Upper lobe of left lung (tissue), 6 donors: ENCODE measurements around the gene P4HA1. TPM values are rescaled to one million over a fixed set of nuclear protein-coding genes. Genes with fewer than 3 reads are reported as not detected.
A peak's percentile ranks its signal among the peaks of the same experiment; 100 is the strongest.

Experiments
- ATAC-seq, 2 donors: fragments of 200-7000 bp; cut with Tn5 transposase; one replicate each; pipeline ENCODE4 v1.9.1; 2022; ENCODE audit warnings: mild to moderate bottlenecking in 2 of 2, moderate library complexity in 2 of 2; ENCODE audit not compliant: low FRiP score in 2 of 2
- DNase-seq, 2 donors: peaks; one replicate each; pipeline ENCODE4 v3.0.0-alpha.2; 2019 to 2020
- H3K27ac ChIP-seq, 4 donors: fragments of 200-600 bp; sonication (generic); one replicate each; pipeline ENCODE4 v1.5.1; 2016 to 2019
- H3K27me3 ChIP-seq, 4 donors: fragments of 200-600 bp; sonication (generic); one replicate each; pipeline ENCODE4 v1.5.1; 2017 to 2019
- H3K36me3 ChIP-seq, 4 donors: fragments of 200-600 bp; sonication (generic); one replicate each; pipeline ENCODE4 v1.5.1; 2016 to 2019
- H3K4me1 ChIP-seq, 4 donors: fragments of 200-600 bp; sonication (generic); one replicate each; pipeline ENCODE4 v1.5.1; 2018 to 2019
- H3K4me3 ChIP-seq, 4 donors: fragments of 200-600 bp; sonication (generic); one replicate each; pipeline ENCODE4 v1.5.1; 2017 to 2019; ENCODE audit warnings: mild to moderate bottlenecking in 2 of 4, moderate library complexity in 1 of 4
- H3K9me3 ChIP-seq, 4 donors: fragments of 200-600 bp; sonication (generic); one replicate each; pipeline ENCODE4 v1.5.1; 2018 to 2019
- CTCF ChIP-seq, 6 experiments: fragments of 450-650 bp in 4 of 6; fragments of 200-600 bp in 2 of 6; sonication (generic) in 2 of 6; IDR thresholded peaks; one replicate each; pipeline ENCODE4 v1.5.1; 2016 to 2019; ENCODE audit warnings: antibody characterized with exemption in 6 of 6
- EP300 ChIP-seq, 4 donors: sonication (generic); formaldehyde crosslinking; IDR thresholded peaks; one replicate each; pipeline ENCODE4 v1.5.1; 2017; ENCODE audit warnings: antibody characterized with exemption in 4 of 4, control low read depth in 2 of 4
- POLR2A ChIP-seq, 4 donors: fragments of 450-650 bp; IDR thresholded peaks; one replicate each; pipeline ENCODE4 v1.5.1; 2016 to 2017; ENCODE audit warnings: antibody characterized with exemption in 4 of 4, mild to moderate bottlenecking in 2 of 4
- POLR2AphosphoS5 ChIP-seq, 2 donors: sonication (generic); formaldehyde crosslinking; IDR thresholded peaks; one replicate each; pipeline ENCODE4 v1.5.1; 2017; ENCODE audit warnings: antibody characterized with exemption in 2 of 2
- WGBS, 2 donors: methylation state at CpG; one replicate each; pipeline ENCODE4 v1.1.5; 2017 to 2018; 5-methylcytosine and 5-hydroxymethylcytosine counted together
- total RNA-seq, 6 donors: library from RNA; depleted of rRNA in 4 of 6; stranded (reverse); fragments of >200 nt in 4 of 6; gene quantifications; one replicate each; pipeline versions ENCODE4 v1.1.0 to v1.2.1, GENCODE V29; 2016 to 2021
- donor health status: DM: no; HTN: no; CAD: no; lungs with moderate emphysema.
- donor health status: DM: no; HTN: yes; CAD: no; lungs with severe emphysema.

The P4HA1 gene
- total RNA-seq, 6 donors from 2014 or later, result 13.4 to 50.0 (median 29.5) TPM

GRCh38 chr10:73054286-73054685 is 42.4 kb downstream of the P4HA1 start:
- WGBS, 2 donors, result 80 to 88% methylated on average over 2 of the region's 2 CpGs
- no peak for ATAC-seq
- Histone ChIP-seq H3K27me3 (no peaks in the 10 kb centered on the region), H3K36me3 (peaks cover 7 to 55% (median 20%) of the 10 kb centered on the region in 4 donors), H3K27ac (no peak overlapping the region), H3K9me3 (no peaks in the 10 kb centered on the region), H3K4me3 (no peak overlapping the region), H3K4me1 (no peaks in the 10 kb centered on the region)
- no peak for DNase-seq
- TF ChIP-seq POLR2A (IDR thresholded peaks at IDR 0.05), result no peak
- TF ChIP-seq POLR2AphosphoS5 (IDR thresholded peaks at IDR 0.05), result no peak
- no peak for TF ChIP-seq CTCF (IDR thresholded peaks at IDR 0.05)
- TF ChIP-seq EP300 (IDR thresholded peaks at IDR 0.05), result no peak

GRCh38 chr10:73053275-73053674 is 43.4 kb downstream of the P4HA1 start:
- H3K4me3 ChIP-seq, result no peak overlapping the region
- peaks cover 11 to 56% (median 20%) of the 10 kb centered on the region in 4 donors for H3K36me3 ChIP-seq
- TF ChIP-seq POLR2A (IDR thresholded peaks at IDR 0.05), result no peak
- TF ChIP-seq EP300 (IDR thresholded peaks at IDR 0.05), result no peak
- no peak for TF ChIP-seq CTCF (IDR thresholded peaks at IDR 0.05)
- TF ChIP-seq POLR2AphosphoS5 (IDR thresholded peaks at IDR 0.05), result no peak
- H3K4me1 ChIP-seq, result no peaks in the 10 kb centered on the region
- ATAC-seq, result no peak
- no peak overlapping the region for H3K27ac ChIP-seq
- 85 to 90% methylated on average over 4 of the region's 4 CpGs for WGBS, 2 donors
- H3K9me3 ChIP-seq, result no peaks in the 10 kb centered on the region
- H3K27me3 ChIP-seq, result no peaks in the 10 kb centered on the region
- no peak for DNase-seq

- peak overlapping the region in 1 of 4 donors; percentile 15 for H3K27ac ChIP-seq
- TF ChIP-seq EP300 (IDR thresholded peaks at IDR 0.05), result no peak
- TF ChIP-seq POLR2A (IDR thresholded peaks at IDR 0.05), result no peak
- TF ChIP-seq POLR2AphosphoS5 (IDR thresholded peaks at IDR 0.05), result no peak
- TF ChIP-seq CTCF (IDR thresholded peaks at IDR 0.05), result no peak
- peaks cover 6 to 29% (median 15%) of the 10 kb centered on the region in 4 donors for H3K36me3 ChIP-seq
- no peaks in the 10 kb centered on the region for H3K9me3 ChIP-seq
- ATAC-seq, result peak in 1 of 2 donors; percentile 61
- DNase-seq, result no peak
- H3K4me3 ChIP-seq, result no peak overlapping the region
- peaks cover 0 to 7% (median 4%) of the 10 kb centered on the region in 4 donors for H3K4me1 ChIP-seq
- 69 to 70% methylated on average over 7 of the region's 7 CpGs for WGBS, 2 donors
- no peaks in the 10 kb centered on the region for H3K27me3 ChIP-seq
Measured at GRCh38 chr10:73044378-73045285, 52.0 kb downstream of the P4HA1 start.

GRCh38 chr10:73043766-73044377 is 52.8 kb downstream of the P4HA1 start:
- DNase-seq (no peak), ATAC-seq (no peak)
- Histone ChIP-seq H3K4me1 (peaks cover 0 to 7% (median 4%) of the 10 kb centered on the region in 4 donors), H3K36me3 (peaks cover 2 to 28% (median 15%) of the 10 kb centered on the region in 4 donors), H3K27ac (no peak overlapping the region), H3K27me3 (no peaks in the 10 kb centered on the region), H3K4me3 (no peak overlapping the region), H3K9me3 (no peaks in the 10 kb centered on the region)
- TF ChIP-seq CTCF (IDR thresholded peaks at IDR 0.05) (no peak), EP300 (IDR thresholded peaks at IDR 0.05) (no peak), POLR2AphosphoS5 (IDR thresholded peaks at IDR 0.05) (no peak), POLR2A (IDR thresholded peaks at IDR 0.05) (no peak)
- WGBS, 2 donors, result 83 to 85% methylated on average over 2 of the region's 2 CpGs
